ENCODE data around the gene PPP1R18.
A peak's percentile ranks its signal among the peaks of the same experiment; 100 is the strongest.

Gene PPP1R18

DNA sequence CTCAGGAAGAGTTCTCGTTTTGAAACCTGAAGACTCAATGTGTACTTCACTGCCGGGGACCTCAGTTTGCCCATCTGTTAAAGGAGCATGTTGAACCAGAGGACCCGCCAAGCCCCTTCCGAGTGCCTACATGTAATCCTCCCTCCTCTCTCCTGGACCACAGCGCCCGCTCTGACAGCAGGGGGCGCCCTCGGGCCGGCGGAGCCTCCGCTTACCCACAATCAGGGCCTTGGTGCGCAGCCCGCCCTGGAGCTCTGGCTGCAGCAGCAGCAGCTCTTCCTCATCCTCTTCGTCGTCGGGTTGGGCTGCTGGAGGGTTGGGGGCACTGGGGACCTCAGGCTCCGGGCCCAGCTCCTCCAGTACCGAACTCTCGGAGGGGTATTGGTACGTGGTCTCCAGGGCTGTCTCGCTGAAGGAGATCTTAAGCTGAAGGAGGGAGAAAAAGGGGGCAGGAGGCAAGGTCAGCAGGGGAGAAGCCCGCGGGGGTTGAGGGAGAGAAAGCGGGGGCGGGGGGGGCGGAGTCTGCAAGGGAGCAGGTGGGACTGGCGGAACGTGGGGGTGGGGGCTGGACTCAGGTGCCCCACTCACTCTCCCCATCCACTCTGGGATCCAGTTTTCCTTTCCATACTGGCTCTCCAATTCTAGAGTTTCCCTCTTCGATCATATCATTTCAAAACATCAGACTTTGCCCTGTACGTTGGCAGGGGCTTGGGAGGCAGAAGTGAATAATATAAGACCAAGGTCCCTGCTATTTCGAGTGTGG, 7.3 kb downstream of the PPP1R18 start:
- Histone ChIP-seq H3K4me2 (ENCODE audit: low read length) (peak overlapping the region; percentile 85), H3K36me3 (replicated peaks; ENCODE audit: low read depth, low read length) (peaks cover 10% of the 10 kb centered on the region), H2AFZ (ENCODE audit: low read depth, low read length) (no peak overlapping the region), H3K27me3 (ENCODE audit: low read depth, low read length) (no peaks in the 10 kb centered on the region), H3K9ac (ENCODE audit: low read length) (peak overlapping the region; percentile 16; the same call in 1 of the 2 replicates), H4K20me1 (ENCODE audit: insufficient read depth, low read length) (peaks cover 10% of the 10 kb centered on the region; the same call in 1 of the 2 replicates), H3K79me2 (ENCODE audit: low read length) (peaks cover 43% of the 10 kb centered on the region), H3K4me1 (ENCODE audit: low read length) (peaks cover 29% of the 10 kb centered on the region), H3K9me3 (ENCODE audit: insufficient read depth, low read length) (no peaks in the 10 kb centered on the region), H3K27ac (ENCODE audit: low read length) (no peak overlapping the region), H3K4me3 (ENCODE audit: low read length) (peak overlapping the region; percentile 49)
- no peak for TF ChIP-seq EZH2phosphoT487 (IDR thresholded peaks at IDR 0.05; ENCODE audit: low read depth)
- TF ChIP-seq, protein P1, sequence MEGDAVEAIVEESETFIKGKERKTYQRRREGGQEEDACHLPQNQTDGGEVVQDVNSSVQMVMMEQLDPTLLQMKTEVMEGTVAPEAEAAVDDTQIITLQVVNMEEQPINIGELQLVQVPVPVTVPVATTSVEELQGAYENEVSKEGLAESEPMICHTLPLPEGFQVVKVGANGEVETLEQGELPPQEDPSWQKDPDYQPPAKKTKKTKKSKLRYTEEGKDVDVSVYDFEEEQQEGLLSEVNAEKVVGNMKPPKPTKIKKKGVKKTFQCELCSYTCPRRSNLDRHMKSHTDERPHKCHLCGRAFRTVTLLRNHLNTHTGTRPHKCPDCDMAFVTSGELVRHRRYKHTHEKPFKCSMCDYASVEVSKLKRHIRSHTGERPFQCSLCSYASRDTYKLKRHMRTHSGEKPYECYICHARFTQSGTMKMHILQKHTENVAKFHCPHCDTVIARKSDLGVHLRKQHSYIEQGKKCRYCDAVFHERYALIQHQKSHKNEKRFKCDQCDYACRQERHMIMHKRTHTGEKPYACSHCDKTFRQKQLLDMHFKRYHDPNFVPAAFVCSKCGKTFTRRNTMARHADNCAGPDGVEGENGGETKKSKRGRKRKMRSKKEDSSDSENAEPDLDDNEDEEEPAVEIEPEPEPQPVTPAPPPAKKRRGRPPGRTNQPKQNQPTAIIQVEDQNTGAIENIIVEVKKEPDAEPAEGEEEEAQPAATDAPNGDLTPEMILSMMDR (IDR thresholded peaks at IDR 0.05; ENCODE audit: low read depth, low read length), result peak; percentile 87

DNA sequence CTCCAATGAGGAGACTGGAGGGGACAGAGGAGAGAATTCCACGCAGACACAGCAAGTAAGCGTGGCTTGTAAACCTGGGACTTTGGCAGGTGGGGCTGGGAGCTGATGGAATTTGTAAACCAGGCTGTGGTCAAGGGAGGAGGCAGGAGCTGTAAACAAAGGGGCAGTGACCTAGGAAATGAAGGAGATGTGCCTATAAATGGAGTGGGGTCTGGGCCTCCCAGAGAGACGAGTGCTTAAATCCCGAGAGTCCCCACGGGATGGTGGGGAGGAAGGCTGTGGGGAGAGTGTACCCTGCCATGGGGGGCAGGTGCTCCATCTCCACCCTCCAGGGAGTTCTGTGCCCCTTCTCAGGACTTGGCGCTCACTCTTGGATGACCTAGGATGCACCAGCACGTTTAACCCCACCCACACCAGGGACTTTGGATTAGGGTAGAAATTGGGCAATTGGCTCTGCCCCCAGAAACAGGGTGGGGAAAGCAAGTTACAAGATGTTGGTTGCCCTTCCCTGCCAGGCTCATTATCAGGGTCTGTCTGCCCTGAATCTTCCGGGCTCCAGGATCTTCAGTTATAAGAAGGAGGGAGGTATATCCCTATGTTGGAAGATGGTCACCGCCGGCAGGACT, 9.7 kb downstream of the PPP1R18 start:
- no peaks in the 10 kb centered on the region for H3K9me3 ChIP-seq (ENCODE audit: insufficient read depth, low read length)
- peaks cover 5% of the 10 kb centered on the region; the same call in 1 of the 2 replicates for H4K20me1 ChIP-seq (ENCODE audit: insufficient read depth, low read length)
- H3K27ac ChIP-seq (ENCODE audit: low read length), result no peak overlapping the region
- TF ChIP-seq EZH2phosphoT487 (IDR thresholded peaks at IDR 0.05; ENCODE audit: low read depth), result no peak
- TF ChIP-seq, protein P1 (IDR thresholded peaks at IDR 0.05; ENCODE audit: low read depth, low read length), result no peak
- H3K4me1 ChIP-seq (ENCODE audit: low read length), result peaks cover 17% of the 10 kb centered on the region
- peaks cover 29% of the 10 kb centered on the region for H3K79me2 ChIP-seq (ENCODE audit: low read length)
- H3K9ac ChIP-seq (ENCODE audit: low read length), result no peak overlapping the region
- H2AFZ ChIP-seq (ENCODE audit: low read depth, low read length), result no peak overlapping the region
- H3K4me2 ChIP-seq (ENCODE audit: low read length), result no peak overlapping the region
- peaks cover 7% of the 10 kb centered on the region for H3K36me3 ChIP-seq (replicated peaks; ENCODE audit: low read depth, low read length)
- no peak overlapping the region for H3K4me3 ChIP-seq (ENCODE audit: low read length)
- no peaks in the 10 kb centered on the region for H3K27me3 ChIP-seq (ENCODE audit: low read depth, low read length)

DNA sequence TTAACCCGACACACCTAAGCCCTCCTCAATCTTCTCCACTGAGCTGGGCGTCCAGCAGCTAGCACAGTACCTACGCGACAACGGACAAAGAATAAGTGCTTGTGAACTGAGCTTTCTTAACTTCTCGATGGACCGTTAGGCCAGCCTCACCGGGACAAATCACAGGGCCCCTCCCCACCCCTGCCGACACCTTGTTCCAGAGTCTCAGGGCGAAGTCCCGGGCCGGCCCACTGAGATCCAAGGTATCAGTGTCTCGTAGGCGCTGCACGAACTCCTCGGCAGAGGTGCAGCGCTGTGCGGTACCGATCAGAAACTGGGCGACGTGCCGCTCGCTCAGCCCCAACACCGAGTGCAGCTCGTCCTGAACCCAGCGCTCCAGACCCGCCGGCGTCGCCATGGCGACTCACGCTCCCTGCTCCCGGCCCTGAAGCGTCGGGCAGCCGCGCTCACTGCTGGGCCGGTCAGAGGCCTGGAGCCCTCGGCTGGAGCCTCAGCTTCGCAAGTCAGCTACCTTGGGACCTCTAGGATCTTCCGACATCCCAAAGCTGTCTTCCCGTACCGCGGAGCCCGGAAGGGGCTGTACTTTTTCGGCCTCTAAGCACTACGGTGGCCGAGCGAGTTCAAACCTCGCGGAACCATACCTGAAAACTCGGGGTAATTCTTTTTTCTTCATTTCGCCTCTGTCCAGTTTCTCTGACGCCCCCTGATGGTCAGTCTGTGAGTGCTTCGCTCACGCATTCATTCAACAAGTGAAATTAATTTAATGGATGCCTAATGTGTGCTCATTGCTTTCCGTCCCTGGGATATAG, 13.8 kb downstream of the PPP1R18 start, which contains the start of gene DHX16:
Gene DHX16, minus strand, starts transcription at position 562 of the 809 bp plus-strand sequence. Its CDS starts 165 bp downstream, at position 397.
- peak within 1 kb of the TSS; percentile 60 for H2AFZ ChIP-seq (ENCODE audit: low read depth, low read length)
- peak within 1 kb of the TSS; percentile 69 for H3K4me2 ChIP-seq (ENCODE audit: low read length)
- H3K4me3 ChIP-seq (ENCODE audit: low read length), result peak within 1 kb of the TSS; percentile 94
- H3K9ac ChIP-seq (ENCODE audit: low read length), result peak within 1 kb of the TSS; percentile 65
- H3K27me3 ChIP-seq (ENCODE audit: low read depth, low read length), result no peaks in the 10 kb centered on the region
- H3K27ac ChIP-seq (ENCODE audit: low read length), result no peak within 1 kb of the TSS
- TF ChIP-seq, protein P1 (IDR thresholded peaks at IDR 0.05; ENCODE audit: low read depth, low read length), result peak; percentile 69
- TF ChIP-seq EZH2phosphoT487 (IDR thresholded peaks at IDR 0.05; ENCODE audit: low read depth), result no peak
- 0 out of 2 replicates have a peak, but pooled peaks cover 3% of the 10 kb centered on the region for H3K4me1 ChIP-seq (ENCODE audit: low read length)
- no peaks in the 10 kb centered on the region for H3K9me3 ChIP-seq (ENCODE audit: insufficient read depth, low read length)
- no peaks in the 10 kb centered on the region for H4K20me1 ChIP-seq (ENCODE audit: insufficient read depth, low read length)
- peaks cover 14% of the 10 kb centered on the region for H3K79me2 ChIP-seq (ENCODE audit: low read length)
- peaks cover 7% of the 10 kb centered on the region for H3K36me3 ChIP-seq (replicated peaks; ENCODE audit: low read depth, low read length)
